ENCODE results near the gene TTLL11. TPM values are rescaled to one million over a fixed set of nuclear protein-coding genes. Genes with fewer than 3 reads are reported as not detected.

The TTLL11 gene
- total and polyA plus RNA-seq, 2 of the 8 experiments (the other 6 are each of a cell fraction or from before 2014, with no cell fraction given), result 0.56 to 0.80 TPM

DNA sequence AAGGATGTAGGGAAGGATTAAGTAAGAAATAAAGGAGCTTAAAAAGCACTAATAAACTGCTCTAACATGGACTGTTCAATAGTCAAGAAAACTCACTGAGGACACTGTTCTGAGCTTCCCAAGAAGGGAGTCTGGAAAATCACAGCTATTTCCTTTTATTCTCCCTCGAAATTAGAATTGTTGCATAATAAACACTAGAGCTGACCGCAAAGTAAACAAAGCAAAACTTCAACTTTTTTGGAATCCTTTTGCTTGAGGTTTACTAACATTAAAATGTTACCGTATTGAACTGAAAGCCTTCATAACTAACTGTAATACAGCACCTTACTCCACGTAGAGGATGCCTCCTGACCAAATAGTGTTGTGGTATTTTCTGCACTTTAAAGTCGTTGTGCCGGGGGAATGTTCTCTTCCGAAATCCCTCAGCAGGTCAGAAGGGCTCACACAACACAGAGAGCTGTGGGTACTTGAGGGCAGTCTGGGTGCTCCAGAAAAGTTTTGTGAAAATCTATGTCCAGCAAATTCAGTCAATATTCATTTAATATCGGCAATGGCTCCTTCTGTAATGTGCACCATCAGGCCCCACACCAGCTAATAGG, 59.2 kb downstream of the TTLL11 start (continued):
- no peak for TF ChIP-seq SP4 (IDR thresholded peaks at IDR 0.05; ENCODE audit: low read length)
- no peak for TF ChIP-seq NANOG (IDR thresholded peaks at IDR 0.05; ENCODE audit: insufficient read depth, low read depth, low read length, poor library complexity, severe bottlenecking)

Measured in H1 (cell line).